K562 (cell line): ENCODE measurements around the gene SEMA4G. TPM values are rescaled to one million over a fixed set of nuclear protein-coding genes. Genes with fewer than 3 reads are reported as not detected.

Experiments
- ATAC-seq: fragments of 200-7000 bp; cut with Tn5 transposase; 3 replicates; pipeline ENCODE4 v1.9.1; 2020; ENCODE audit warnings: moderate library complexity
- BruUV-seq: library from RNA; stranded (reverse); fragments of 400-500 nt; replicated peaks from 2 replicates; lab custom pipeline; 2021; lab: Mats Ljungman, UMichigan
- CTCF ChIA-PET: fragments of 300-600 bp; formaldehyde crosslinking; extraction: SDS; loops from one replicate; lab custom pipeline; 2021; ENCODE audit warnings: low intra/inter-chr PET ratio; lab: Yijun Ruan, JAX
- POLR2A ChIA-PET: fragments of 300-600, 350-650 bp; sonication (Branson Sonifier 250); formaldehyde crosslinking; extraction: SDS; loops from one replicate; lab custom pipeline; 2021; ENCODE audit warnings: antibody characterized with exemption, inconsistent platforms; lab: Yijun Ruan, JAX
- DNase-seq, 4 experiments: peaks; one replicate each; pipeline versions ENCODE4 v3.0.0 to v3.0.0-alpha.2; 2011 to 2018; ENCODE audit warnings: low spot score in 3 of 4, mixed read lengths in 3 of 4; ENCODE audit errors: extremely low read depth in 1 of 4
- FAIRE-seq: peaks from 2 replicates; lab custom pipeline; 2011; peaks lifted over from hg19 to GRCh38; lab: Jason Lieb, UNC
- H2AFZ ChIP-seq: 2 replicates; pipeline ENCODE4 v1.6.0; 2011; ENCODE audit warnings: low read depth, low read length, control low read depth, inconsistent platforms
- H3K27ac ChIP-seq: fragments of 200-600 bp; 3 replicates; pipeline ENCODE4 v1.8.0; 2011; ENCODE audit warnings: low read depth, mild to moderate bottlenecking, control low read depth, inconsistent platforms, low read length, moderate library complexity, mixed read lengths; ENCODE audit errors: extremely low read depth
- H3K27me3 ChIP-seq, 2 experiments: fragments of 300-600 bp in 1 of 2; 2 replicates in 1 of 2; 3 replicates in 1 of 2; pipeline versions ENCODE4 v1.6.0 to v1.8.0; 2011; ENCODE audit warnings: inconsistent platforms in 2 of 2, low read length in 2 of 2, mild to moderate bottlenecking in 1 of 2, mixed read lengths in 1 of 2, moderate library complexity in 1 of 2; ENCODE audit not compliant: control insufficient read depth in 2 of 2, insufficient read depth in 2 of 2
- H3K36me3 ChIP-seq: fragments of 300-600 bp; 3 replicates; pipeline ENCODE4 v1.8.0; 2011; ENCODE audit warnings: mild to moderate bottlenecking, low read length, inconsistent platforms; ENCODE audit not compliant: control insufficient read depth, insufficient read depth
- H3K4me1 ChIP-seq, 2 experiments: fragments of 200-600 bp in 1 of 2; replicated peaks in 1 of 2; 2 replicates in 1 of 2; 3 replicates in 1 of 2; pipeline versions ENCODE4 v1.5.1 to v1.8.0; 2011; ENCODE audit warnings: inconsistent platforms in 2 of 2, low read length in 2 of 2, mild to moderate bottlenecking in 1 of 2, mixed read lengths in 1 of 2, moderate library complexity in 1 of 2; ENCODE audit not compliant: control insufficient read depth in 2 of 2, insufficient read depth in 2 of 2
- H3K4me2 ChIP-seq: 2 replicates; pipeline ENCODE4 v1.6.1; 2011; ENCODE audit warnings: low read length, control low read depth, inconsistent platforms, mixed read lengths; ENCODE audit not compliant: insufficient read depth
- H3K4me3 ChIP-seq: fragments of 200-600 bp; sonication (generic), shearing (Covaris generic); 2 replicates; pipeline ENCODE4 v1.5.1; 2016; ENCODE audit warnings: control low read depth, inconsistent platforms
- H3K79me2 ChIP-seq: fragments of 200-600 bp; 3 replicates; pipeline ENCODE4 v1.8.0; 2011; ENCODE audit warnings: low read length, inconsistent platforms; ENCODE audit not compliant: control insufficient read depth, insufficient read depth
- H3K9ac ChIP-seq, 2 experiments: 2 replicates each; pipeline versions ENCODE4 v1.6.0 to v1.6.1; 2011; ENCODE audit warnings: low read depth in 2 of 2, low read length in 2 of 2, control low read depth in 1 of 2, inconsistent platforms in 1 of 2, mild to moderate bottlenecking in 1 of 2, mixed read lengths in 1 of 2; ENCODE audit not compliant: insufficient read depth in 1 of 2
- H3K9me1 ChIP-seq: one replicate; pipeline ENCODE4 v1.6.0; 2011; ENCODE audit warnings: inconsistent platforms, mild to moderate bottlenecking, low read length, moderate library complexity; ENCODE audit not compliant: control insufficient read depth, insufficient read depth
- H3K9me3 ChIP-seq: replicated peaks from 2 replicates; pipeline ENCODE4 v1.5.1; 2011; ENCODE audit warnings: low read depth, low read length, inconsistent platforms; ENCODE audit not compliant: control insufficient read depth, insufficient read depth
- H4K20me1 ChIP-seq: replicated peaks from 2 replicates; pipeline ENCODE4 v1.6.1; 2011; ENCODE audit warnings: low read length, inconsistent platforms, mixed read lengths; ENCODE audit not compliant: control insufficient read depth, insufficient read depth
- HDAC3 ChIP-seq: fragments of 450-650 bp; IDR thresholded peaks from 2 replicates; pipeline ENCODE4 v1.6.1; 2018; ENCODE audit warnings: borderline replicate concordance, mild to moderate bottlenecking, moderate library complexity; ENCODE audit not compliant: partially characterized antibody
- MAX ChIP-seq: sonication (generic); formaldehyde crosslinking; IDR thresholded peaks from 2 replicates; pipeline ENCODE4 v1.9.0; 2022; ENCODE audit warnings: mild to moderate bottlenecking, missing genetic modification reagents
- NFE2 ChIP-seq: IDR thresholded peaks from 2 replicates; pipeline ENCODE4 v1.6.1; 2014; ENCODE audit warnings: antibody characterized with exemption, low read depth
- POLR2H ChIP-seq: IDR thresholded peaks from 2 replicates; pipeline ENCODE4 v1.6.1; 2016; ENCODE audit warnings: missing genetic modification characterization, low read depth, mild to moderate bottlenecking, control low read depth, missing compliant biosample characterization, moderate library complexity
- SMAD1 ChIP-seq: fragments of 150-350 bp; IDR thresholded peaks from 2 replicates; pipeline ENCODE4 v1.6.1; 2014; ENCODE audit warnings: low read length, low read depth; ENCODE audit not compliant: partially characterized antibody
- ZBTB11 ChIP-seq, 3 experiments: fragments of 200-800 bp in 1 of 3; fragments of 250-450 bp in 1 of 3; fragments of 450-650 bp in 1 of 3; sonication (Bioruptor Pico) in 1 of 3; sonication (Bioruptor generic) in 1 of 3; formaldehyde crosslinking in 1 of 3; IDR thresholded peaks; 2 replicates each; pipeline versions ENCODE4 v1.6.1 to v1.8.0; 2016 to 2022; ENCODE audit warnings: mild to moderate bottlenecking in 2 of 3, missing genetic modification characterization in 2 of 3, missing compliant biosample characterization in 1 of 3, moderate library complexity in 1 of 3
- WGBS: fragments of 100-300 bp; shearing (Covaris generic); methylation state at CpG from one replicate; pipeline ENCODE4 v1.1.6; 2016; ENCODE audit warnings: low coverage, mixed read lengths; ENCODE audit not compliant: insufficient coverage; ENCODE audit errors: missing lambda C conversion rate; 5-methylcytosine and 5-hydroxymethylcytosine counted together
- in situ Hi-C: fragments of 300-500 bp; cut with MboI; formaldehyde crosslinking; loops from 4 replicates; pipeline ENCODE4 v1.15.0; 2018; ENCODE audit warnings: inconsistent platforms, mixed read lengths
- intact Hi-C: fragments of 100-400 bp; cut with micrococcal nuclease; formaldehyde crosslinking; loops from 2 replicates; pipeline ENCODE4 v1.14.2; 2022
- polyA plus RNA-seq, 8 experiments: library from polyadenylated mRNA; depleted of rRNA in 4 of 8; stranded (reverse) in 5 of 8; unstranded in 3 of 8; fragments of >200 nt; fragmentation: Nextera tagmentation in 2 of 8; fragmentation: Illumina TruSeq in 1 of 8; extraction: Ambion mirVana in 2 of 8; extraction: Trizol in 1 of 8; gene quantifications; 2 replicates each; pipeline versions ENCODE4 v1.2.1 to v1.2.3, GENCODE V29; 2011 to 2014; ENCODE audit warnings: inconsistent platforms in 1 of 8, missing spikeins in 1 of 8
- total RNA-seq, 7 experiments: library from RNA; depleted of rRNA in 6 of 7; stranded (reverse); fragments of >200 nt in 6 of 7; fragmentation: Illumina TruSeq in 2 of 7; extraction: Trizol in 2 of 7; gene quantifications; 2 replicates each; pipeline versions ENCODE4 v1.2.1 to v1.2.3, GENCODE V29; 2011 to 2021; ENCODE audit warnings: low replicate concordance in 1 of 7
- TF ChIP-seq, protein P1 (sequence below): fragments of 450-650 bp; formaldehyde crosslinking; IDR thresholded peaks from 2 replicates; pipeline ENCODE4 v1.4.0; 2022; ENCODE audit warnings: mild to moderate bottlenecking, moderate library complexity

Gene SEMA4G
- total and polyA plus RNA-seq, 9 of the 15 experiments (the other 6 are each of a cell fraction or from before 2014, with no cell fraction given) = 0.40 to 7.8 (median 1.8) TPM

GRCh38 chr10:100970914-100971811 lies 1.9 kb downstream of the SEMA4G start:
- POLR2A ChIA-PET = no interaction called here
- no peak overlapping the region; a peak in 1 of 4 replicates for H3K9ac ChIP-seq
- no peaks in the 10 kb centered on the region for H3K9me3 ChIP-seq
- H4K20me1 ChIP-seq = no peaks in the 10 kb centered on the region
- H3K4me1 ChIP-seq = peaks cover 12 to 14% of the 10 kb centered on the region in 2 experiments
- no peak overlapping the region for H3K4me2 ChIP-seq
- FAIRE-seq = no peak
- no peaks in the 10 kb centered on the region for H3K9me1 ChIP-seq
- no peaks in the 10 kb centered on the region for H3K79me2 ChIP-seq
- WGBS = 42% methylated on average over 4 of the region's 4 CpGs
- TF ChIP-seq ZBTB11 (CRISPR knock-in tag; IDR thresholded peaks at IDR 0.05) (no peak), POLR2H (tag) (no peak), MAX (peak; percentile 5; the same call in 1 of the 2 replicates), HDAC3 (no peak), SMAD1 (no peak), NFE2 (no peak)
- TF ChIP-seq, protein P1, sequence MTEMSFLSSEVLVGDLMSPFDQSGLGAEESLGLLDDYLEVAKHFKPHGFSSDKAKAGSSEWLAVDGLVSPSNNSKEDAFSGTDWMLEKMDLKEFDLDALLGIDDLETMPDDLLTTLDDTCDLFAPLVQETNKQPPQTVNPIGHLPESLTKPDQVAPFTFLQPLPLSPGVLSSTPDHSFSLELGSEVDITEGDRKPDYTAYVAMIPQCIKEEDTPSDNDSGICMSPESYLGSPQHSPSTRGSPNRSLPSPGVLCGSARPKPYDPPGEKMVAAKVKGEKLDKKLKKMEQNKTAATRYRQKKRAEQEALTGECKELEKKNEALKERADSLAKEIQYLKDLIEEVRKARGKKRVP (CRISPR knock-in tag) = no peak
- no peak for ATAC-seq
- in situ Hi-C loops (no loop called here), intact Hi-C loops (no loop called here)
- H2AFZ ChIP-seq = no peak overlapping the region
- H3K4me3 ChIP-seq = no peak overlapping the region
- no peaks in the 10 kb centered on the region for H3K36me3 ChIP-seq
- CTCF ChIA-PET = no interaction called here
- BruUV-seq = no TSS peak
- H3K27me3 ChIP-seq = no peaks in the 10 kb centered on the region
- no peak for DNase-seq
- no peak overlapping the region for H3K27ac ChIP-seq
